ENCODE data around the gene NDUFA12.

Gene NDUFA12

GRCh38 chr12:94929780-94930179 is 73.7 kb downstream of the NDUFA12 start:
- no peak for DNase-seq (ENCODE audit: low read depth)
- no peak for TF ChIP-seq CTCF (IDR thresholded peaks at IDR 0.05; ENCODE audit: low read depth, low read length, missing control alignments)
- no peak overlapping the region for H3K4me3 ChIP-seq (ENCODE audit: low read depth, low read length)

GRCh38 chr12:94925729-94926128 is 77.8 kb downstream of the NDUFA12 start:
- no peak overlapping the region for H3K4me3 ChIP-seq (ENCODE audit: low read depth, low read length)
- DNase-seq (ENCODE audit: low read depth): no peak
- no peak for TF ChIP-seq CTCF (IDR thresholded peaks at IDR 0.05; ENCODE audit: low read depth, low read length, missing control alignments)

- DNase-seq (ENCODE audit: low read depth): no peak
- TF ChIP-seq CTCF (IDR thresholded peaks at IDR 0.05; ENCODE audit: low read depth, low read length, missing control alignments): no peak
Measured at GRCh38 chr12:94925206-94925605, 78.3 kb downstream of the NDUFA12 start.

GRCh38 chr12:94922561-94922960 is 80.9 kb downstream of the NDUFA12 start:
- no peak for DNase-seq (ENCODE audit: low read depth)
- no peak for TF ChIP-seq CTCF (IDR thresholded peaks at IDR 0.05; ENCODE audit: low read depth, low read length, missing control alignments)

More at GRCh38 chr12:94925206-94925605, 78.3 kb downstream of the NDUFA12 start:
- no peak overlapping the region for H3K4me3 ChIP-seq (ENCODE audit: low read depth, low read length)

More at GRCh38 chr12:94922561-94922960, 80.9 kb downstream of the NDUFA12 start:
- H3K4me3 ChIP-seq (ENCODE audit: low read depth, low read length): no peak overlapping the region
